ENCODE measurements around the gene MAP2K5. TPM values are rescaled to one million over a fixed set of nuclear protein-coding genes. Genes with fewer than 3 reads are reported as not detected.

The MAP2K5 gene
- polyA plus RNA-seq, 1 donor from 2014 or later = 15.2 TPM

DNA sequence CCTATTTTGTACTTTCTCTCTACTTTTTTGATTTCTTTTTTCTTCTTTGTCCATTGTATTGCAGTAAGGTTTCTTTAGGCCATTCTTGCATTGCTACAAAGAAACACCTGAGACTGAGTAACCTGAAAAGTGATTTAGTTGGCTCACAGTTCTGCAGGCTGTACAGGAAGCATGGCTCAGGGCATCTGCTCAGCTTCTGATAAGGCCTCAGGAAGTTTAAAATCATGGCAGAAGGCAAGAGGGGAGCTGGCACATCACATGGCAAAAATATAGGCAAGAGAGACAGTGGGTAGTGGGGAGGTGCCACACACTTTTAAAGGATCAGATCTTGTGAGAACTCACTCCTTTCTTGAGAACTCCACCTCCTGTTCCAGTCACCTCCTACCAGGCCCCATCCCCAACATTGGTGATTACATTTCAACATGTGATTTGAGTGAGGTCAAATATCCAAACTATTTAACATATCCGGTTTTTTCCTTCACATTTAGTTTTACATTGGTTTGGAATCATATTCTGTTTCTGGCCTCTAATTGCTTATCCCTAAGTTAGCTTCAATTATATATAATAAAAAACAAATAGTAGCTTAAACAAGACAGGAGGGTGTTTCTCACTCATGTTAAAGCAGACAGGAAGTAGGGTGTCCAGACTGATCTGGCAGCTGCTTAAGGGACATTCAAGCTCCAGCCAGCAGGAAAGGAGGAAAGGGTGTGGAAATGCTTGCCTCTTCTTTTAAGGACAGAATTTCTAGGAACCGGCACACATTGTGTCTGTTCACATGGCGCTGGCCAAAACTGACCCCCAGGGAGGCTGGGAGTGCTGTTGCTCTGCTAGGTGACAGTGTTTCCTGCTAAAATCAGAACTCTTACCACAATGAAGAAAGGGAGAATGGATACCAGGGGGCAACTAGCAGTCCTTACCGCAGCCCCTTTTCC is 254.0 kb downstream of the MAP2K5 start:
- H3K27me3 Mint-ChIP-seq = no peaks in the 10 kb centered on the region
- peaks cover 12% of the 10 kb centered on the region for H3K36me3 Mint-ChIP-seq
- no peak overlapping the region for H3K27ac Mint-ChIP-seq
- no peak overlapping the region for H3K4me3 Mint-ChIP-seq
- peaks cover 0 to 6% (median 4%) of the 10 kb centered on the region in 3 donors for H3K4me1 Mint-ChIP-seq
- peaks cover 3 to 9% (median 4%) of the 10 kb centered on the region in 3 donors for H3K9me3 Mint-ChIP-seq

DNA sequence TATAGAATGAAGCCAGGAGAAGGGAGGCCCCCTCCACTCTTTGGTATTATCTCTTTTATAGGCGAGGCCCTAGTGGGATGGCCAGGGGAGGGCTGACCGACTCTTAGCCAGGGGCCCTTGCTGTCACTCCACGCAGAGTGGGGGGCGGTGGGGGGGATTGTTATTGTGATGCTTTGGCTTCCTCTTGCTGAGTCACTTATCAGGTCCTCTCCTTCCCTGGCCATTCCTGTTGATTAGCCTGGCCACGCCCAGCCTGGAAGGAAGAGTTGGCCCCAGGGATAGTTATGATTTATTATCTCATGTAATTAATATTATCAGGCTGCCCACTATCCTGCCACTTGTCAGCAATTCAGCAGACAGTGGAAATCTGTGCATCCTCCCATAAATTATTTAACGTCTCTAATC is 257.3 kb downstream of the MAP2K5 start:
- Mint-ChIP-seq H3K9me3 (peaks cover 2 to 9% (median 3%) of the 10 kb centered on the region in 3 donors), H3K27ac (no peak overlapping the region), H3K4me1 (peaks cover 4 to 8% (median 7%) of the 10 kb centered on the region in 3 donors)

DNA sequence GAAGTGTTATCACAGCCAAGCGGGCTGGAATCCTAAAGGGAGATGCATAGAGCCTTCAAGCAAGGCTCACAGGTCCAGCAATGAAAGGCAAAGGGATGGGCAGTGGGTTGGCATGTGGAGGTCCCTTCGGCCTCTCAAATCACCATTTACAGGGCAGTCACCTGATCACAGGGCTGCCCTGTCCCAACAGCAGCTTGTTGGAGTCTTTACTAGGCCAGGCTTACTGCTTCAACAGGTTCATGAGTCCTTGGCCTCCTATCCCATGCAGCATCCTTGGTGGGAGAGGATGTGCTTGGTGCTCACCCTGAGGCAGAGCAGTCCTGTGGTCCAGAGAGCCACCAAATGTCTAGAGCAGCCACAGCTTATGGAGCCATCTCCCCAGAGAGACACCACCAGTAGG is 258.6 kb downstream of the MAP2K5 start:
- Mint-ChIP-seq H3K36me3 (peaks cover 1% of the 10 kb centered on the region), H3K9me3 (no peaks in the 10 kb centered on the region)

More for the DNA sequence above, 257.3 kb downstream of the MAP2K5 start:
- H3K27me3 Mint-ChIP-seq = no peaks in the 10 kb centered on the region
- H3K4me3 Mint-ChIP-seq = no peak overlapping the region
- peaks cover 6% of the 10 kb centered on the region for H3K36me3 Mint-ChIP-seq

DNA sequence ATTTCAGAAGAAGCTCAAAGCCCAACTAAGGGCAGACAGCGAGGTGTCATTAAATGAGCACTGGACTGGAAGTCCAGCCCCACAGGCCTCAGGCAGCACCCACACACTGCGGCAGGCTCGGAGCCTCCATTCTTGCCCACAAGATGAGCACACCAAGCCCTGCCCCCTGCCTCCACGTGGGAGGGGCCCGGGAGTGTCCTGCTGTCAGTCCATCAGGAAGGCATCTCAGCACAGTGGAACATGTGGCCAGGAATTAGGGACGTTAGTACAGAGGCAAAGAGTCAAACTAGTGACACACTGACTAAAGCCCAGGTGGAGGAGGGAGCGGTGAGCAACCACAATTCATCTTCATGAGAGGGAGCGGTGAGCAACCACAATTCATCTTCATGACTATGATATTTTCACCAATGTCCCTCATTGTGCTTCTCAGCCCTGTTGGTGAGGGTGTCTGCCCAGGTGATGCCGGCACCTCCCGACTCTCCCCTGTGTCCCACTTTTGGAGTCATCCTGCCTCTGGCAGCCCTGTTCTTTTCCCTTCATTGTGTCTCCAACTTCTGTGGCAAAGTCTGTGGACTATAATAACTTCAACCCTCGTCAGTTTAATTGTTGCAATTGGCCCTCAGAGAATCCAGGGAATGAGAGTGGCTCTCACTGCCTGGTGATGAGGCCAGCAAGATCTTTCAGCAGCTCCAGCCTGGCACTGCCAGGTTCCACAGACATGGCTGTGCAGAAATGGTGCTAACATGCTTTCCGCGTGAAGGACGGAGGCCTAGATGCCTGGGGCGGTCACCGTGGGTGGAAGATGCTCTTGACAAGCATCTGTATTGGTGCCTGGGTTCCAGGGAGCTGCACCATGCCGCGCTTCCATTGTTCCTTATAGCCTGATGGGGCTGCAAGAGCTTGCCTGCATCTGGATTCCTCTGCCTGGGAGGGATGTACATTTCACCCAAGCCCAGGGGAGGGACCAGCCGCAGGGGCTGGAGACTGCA is 259.7 kb downstream of the MAP2K5 start:
- Mint-ChIP-seq H3K27ac (peak overlapping the region in 1 of 3 donors; percentile 44), H3K27me3 (no peaks in the 10 kb centered on the region), H3K4me1 (peaks cover 3 to 4% (median 3%) of the 10 kb centered on the region in 3 donors), H3K9me3 (no peaks in the 10 kb centered on the region), H3K4me3 (peak overlapping the region in 1 of 4 donors; percentile 81), H3K36me3 (no peaks in the 10 kb centered on the region)

More for the DNA sequence above, 258.6 kb downstream of the MAP2K5 start:
- H3K4me1 Mint-ChIP-seq = peaks cover 4 to 6% (median 6%) of the 10 kb centered on the region in 3 donors
- no peak overlapping the region for H3K27ac Mint-ChIP-seq
- no peaks in the 10 kb centered on the region for H3K27me3 Mint-ChIP-seq
- H3K4me3 Mint-ChIP-seq = no peak overlapping the region

DNA sequence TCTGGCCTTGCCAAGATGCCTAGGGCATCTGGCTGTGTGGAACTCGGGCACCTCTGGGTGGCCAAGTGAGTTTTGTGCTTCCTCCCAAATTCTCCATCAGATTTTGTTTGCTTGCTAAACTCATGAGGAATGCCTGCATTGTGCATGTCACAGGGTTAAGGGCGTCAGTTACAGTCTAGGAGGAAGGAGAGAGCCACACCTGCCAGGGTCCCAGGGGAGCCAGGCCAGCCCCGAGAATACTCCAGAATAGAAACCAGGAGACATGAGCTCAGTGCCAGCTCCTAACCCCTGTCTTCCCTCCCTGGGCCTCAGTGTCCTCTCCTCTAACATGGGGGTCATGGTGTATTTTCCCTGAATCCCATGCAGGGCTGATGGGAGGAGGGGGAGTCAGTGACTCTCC is 260.8 kb downstream of the MAP2K5 start:
- H3K27ac Mint-ChIP-seq = no peak overlapping the region
- H3K4me1 Mint-ChIP-seq = peaks cover 3 to 4% (median 3%) of the 10 kb centered on the region in 3 donors
- no peaks in the 10 kb centered on the region for H3K36me3 Mint-ChIP-seq
- no peaks in the 10 kb centered on the region for H3K27me3 Mint-ChIP-seq
- H3K9me3 Mint-ChIP-seq = no peaks in the 10 kb centered on the region
- peak overlapping the region in 1 of 4 donors; percentile 3 for H3K4me3 Mint-ChIP-seq

DNA sequence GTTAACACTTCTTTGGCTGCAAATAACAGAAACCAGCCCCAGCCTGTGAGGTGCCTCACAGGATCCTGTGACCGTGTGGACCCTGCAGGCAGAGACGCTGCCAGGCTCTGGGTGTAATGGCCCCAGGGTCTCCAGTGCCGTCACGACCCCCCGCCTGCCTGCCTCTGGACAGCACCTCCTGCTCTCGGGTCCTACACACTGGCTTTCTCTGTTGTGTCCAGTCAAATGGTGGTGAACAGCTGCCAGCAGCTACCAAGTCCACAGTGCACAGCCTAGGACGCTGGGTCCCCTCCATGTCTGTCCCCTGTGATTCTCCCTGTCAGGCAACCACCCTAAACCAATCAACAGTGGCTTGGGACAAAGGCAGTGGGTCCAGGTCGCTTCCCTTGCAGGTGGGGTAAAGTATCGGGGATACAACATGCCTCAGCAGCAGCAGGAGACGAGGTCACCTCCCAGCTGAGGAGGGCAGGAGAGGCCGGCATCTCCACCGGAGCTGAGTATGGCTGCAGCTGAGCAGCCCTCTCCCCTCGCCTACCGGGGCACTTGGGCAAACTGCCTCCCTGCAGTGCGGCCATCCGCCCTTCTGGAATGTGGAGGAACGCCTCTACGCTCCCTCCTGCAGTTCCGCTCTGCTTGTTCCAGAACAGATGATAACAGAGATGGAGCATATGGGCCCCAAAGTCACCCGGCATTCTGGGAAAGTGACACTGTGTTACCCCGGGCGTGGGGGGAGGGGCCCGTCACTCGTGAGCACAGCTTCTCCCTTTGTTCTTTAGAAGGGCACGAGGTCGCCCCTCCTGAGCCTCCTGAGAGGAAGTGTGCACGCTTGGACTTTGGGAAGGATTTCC is 261.7 kb downstream of the MAP2K5 start:
- peaks cover 3% of the 10 kb centered on the region for H3K36me3 Mint-ChIP-seq
- peaks cover 3 to 4% (median 3%) of the 10 kb centered on the region in 3 donors for H3K4me1 Mint-ChIP-seq
- H3K27ac Mint-ChIP-seq = no peak overlapping the region
- H3K9me3 Mint-ChIP-seq = no peaks in the 10 kb centered on the region
- no peaks in the 10 kb centered on the region for H3K27me3 Mint-ChIP-seq
- H3K4me3 Mint-ChIP-seq = no peak overlapping the region

DNA sequence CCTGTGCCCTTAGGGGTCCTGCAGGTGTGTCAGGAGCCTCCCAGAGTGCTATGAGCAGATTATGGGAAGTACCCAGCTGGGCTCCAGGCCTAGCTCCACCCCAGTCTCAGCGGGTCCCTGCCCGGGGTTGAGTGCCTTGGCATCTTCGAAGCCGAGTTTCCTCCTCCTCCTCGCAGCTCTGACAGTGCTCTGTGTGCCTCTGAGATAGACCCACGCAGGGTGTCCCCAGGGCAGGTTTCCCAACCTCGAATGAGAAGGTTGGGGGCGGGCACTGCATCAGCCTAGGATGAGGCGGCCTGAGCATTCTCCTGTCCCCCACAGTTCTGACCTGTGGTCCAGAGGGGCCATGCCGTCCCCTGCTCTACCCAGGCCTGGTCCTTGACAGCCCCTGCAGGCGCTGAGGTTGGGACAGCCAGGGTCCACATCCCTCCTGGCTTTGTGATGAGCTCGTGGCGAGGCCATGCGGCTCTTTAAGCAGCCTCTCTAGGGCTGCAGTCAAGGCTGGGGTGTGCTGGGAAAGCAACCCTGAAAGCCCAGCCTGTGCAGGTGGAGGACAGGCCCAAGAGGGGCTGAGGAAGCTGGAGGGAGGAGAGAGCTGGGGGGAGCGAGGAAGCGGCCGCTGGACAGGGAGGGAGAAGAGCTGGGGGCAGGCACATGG is 262.6 kb downstream of the MAP2K5 start:
- H3K36me3 Mint-ChIP-seq = peaks cover 5% of the 10 kb centered on the region
- peaks cover 3 to 4% (median 3%) of the 10 kb centered on the region in 3 donors for H3K4me1 Mint-ChIP-seq
- no peak overlapping the region for H3K27ac Mint-ChIP-seq
- no peaks in the 10 kb centered on the region for H3K9me3 Mint-ChIP-seq
- peak overlapping the region in 1 of 4 donors; percentile 5 for H3K4me3 Mint-ChIP-seq
- H3K27me3 Mint-ChIP-seq = no peaks in the 10 kb centered on the region

DNA sequence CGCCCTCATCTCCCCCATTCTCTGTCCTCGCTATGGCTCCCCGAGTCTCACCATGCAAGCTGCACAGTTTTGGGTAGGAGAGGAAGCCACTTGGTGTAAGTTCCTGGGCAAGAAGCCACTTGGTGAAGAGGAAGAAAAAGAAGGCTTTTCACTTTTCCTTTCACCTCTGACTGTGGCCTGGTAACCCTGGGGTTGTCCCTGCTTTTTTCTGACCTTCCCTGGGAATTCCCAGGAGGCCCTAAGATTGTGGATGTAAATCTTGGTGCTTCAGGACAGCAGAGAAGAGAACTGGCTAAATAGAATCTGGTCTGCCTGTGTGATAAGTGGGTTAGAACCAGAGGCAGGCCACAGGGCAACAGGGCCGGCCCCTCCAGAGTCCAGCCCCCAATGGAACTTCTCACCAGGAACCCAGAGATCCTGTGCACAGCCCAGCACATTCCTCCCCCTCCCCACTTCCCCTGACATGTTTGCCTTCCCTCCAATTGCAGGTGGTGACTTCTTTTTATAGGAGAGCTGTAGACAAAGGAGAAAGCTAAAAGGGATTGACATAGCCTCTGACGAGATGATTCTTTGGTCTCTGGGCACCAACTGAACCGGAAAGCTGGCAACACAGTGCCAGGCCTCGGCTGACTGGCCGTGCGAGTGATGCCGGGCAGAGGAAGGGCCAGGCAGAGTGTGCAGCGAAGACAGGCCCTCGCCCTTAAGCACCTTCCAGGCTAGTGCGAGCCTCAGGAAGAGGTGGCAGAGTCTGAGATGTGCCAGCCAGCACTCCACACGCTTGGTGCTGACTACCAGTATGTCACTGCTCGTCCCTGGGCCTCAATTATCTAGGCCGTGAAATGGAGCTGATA is 263.4 kb downstream of the MAP2K5 start:
- Mint-ChIP-seq H3K4me3 (no peak overlapping the region), H3K27ac (no peak overlapping the region), H3K9me3 (no peaks in the 10 kb centered on the region), H3K36me3 (peaks cover 7% of the 10 kb centered on the region), H3K27me3 (no peaks in the 10 kb centered on the region), H3K4me1 (peaks cover 3 to 4% (median 3%) of the 10 kb centered on the region in 3 donors)

DNA sequence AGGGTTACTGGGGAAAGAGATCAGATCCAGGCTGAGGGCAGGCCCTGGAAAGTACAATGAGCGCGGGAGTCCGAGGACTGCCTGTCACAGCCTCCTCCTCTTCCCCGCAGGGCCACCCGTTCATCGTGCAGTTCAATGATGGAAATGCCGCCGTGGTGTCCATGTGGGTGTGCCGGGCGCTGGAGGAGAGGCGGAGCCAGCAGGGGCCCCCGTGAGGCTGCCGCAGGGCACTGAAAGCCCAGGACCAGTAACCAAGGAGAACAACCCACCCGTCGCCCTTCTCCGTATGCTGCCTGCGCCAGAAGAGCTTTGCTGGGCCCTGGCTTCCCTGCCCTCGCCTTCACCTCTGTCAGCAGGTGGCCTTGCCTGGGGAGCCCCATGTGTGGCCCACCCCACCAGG is 264.0 kb downstream of the MAP2K5 start:
- Mint-ChIP-seq H3K27me3 (no peaks in the 10 kb centered on the region), H3K4me3 (no peak overlapping the region), H3K36me3 (peaks cover 8% of the 10 kb centered on the region), H3K9me3 (no peaks in the 10 kb centered on the region), H3K4me1 (peaks cover 2 to 4% (median 3%) of the 10 kb centered on the region in 3 donors), H3K27ac (no peak overlapping the region)

DNA sequence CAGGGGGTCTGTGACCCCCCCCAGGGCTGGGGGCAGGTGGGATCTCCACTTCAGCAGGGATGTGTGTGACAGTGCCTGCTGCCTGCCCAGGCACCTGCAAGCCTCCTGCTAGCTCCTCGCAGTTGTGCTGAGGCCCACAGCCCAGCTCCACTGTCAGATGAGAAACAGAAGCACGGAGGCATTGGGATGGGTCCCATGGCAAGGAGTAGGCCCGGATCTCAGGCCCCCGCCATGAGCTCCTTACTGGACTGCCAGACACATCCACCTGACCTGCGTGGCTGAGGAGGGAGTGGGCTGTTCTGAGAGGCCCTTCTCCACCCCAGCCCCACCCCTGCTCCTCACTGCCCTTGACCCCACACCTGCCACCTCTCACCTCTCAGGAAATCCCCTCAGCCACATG is 264.6 kb downstream of the MAP2K5 start:
- H3K36me3 Mint-ChIP-seq = peaks cover 10% of the 10 kb centered on the region
- H3K27me3 Mint-ChIP-seq = no peaks in the 10 kb centered on the region
- no peak overlapping the region for H3K4me3 Mint-ChIP-seq
- peaks cover 0 to 3% (median 3%) of the 10 kb centered on the region in 3 donors for H3K4me1 Mint-ChIP-seq
- H3K27ac Mint-ChIP-seq = peak overlapping the region in 1 of 3 donors; percentile 31
- no peaks in the 10 kb centered on the region for H3K9me3 Mint-ChIP-seq

DNA sequence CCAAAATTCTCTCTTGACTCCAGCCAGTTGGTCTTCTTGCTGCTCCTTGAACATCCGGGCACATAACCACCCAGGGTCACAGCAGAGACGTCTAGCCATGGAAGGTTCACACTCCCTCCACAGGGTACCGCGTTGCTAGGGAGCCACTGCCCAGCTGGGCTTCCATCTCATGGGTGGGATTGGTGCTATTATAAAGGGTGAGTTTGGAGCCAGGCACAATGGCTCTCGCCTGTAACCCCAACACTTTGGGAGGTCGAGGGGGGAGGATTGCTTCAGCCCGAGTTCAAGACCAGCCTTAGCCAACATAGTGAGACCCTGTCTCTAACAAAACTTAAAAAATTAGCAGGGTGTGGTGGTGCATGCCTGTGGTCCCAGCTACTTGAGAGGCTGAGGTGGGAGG is 265.3 kb downstream of the MAP2K5 start:
- Mint-ChIP-seq H3K4me1 (peaks cover 0 to 3% (median 3%) of the 10 kb centered on the region in 3 donors), H3K27me3 (peaks cover 1% of the 10 kb centered on the region), H3K27ac (peak overlapping the region in 1 of 3 donors; percentile 54), H3K36me3 (peaks cover 10% of the 10 kb centered on the region), H3K9me3 (no peaks in the 10 kb centered on the region), H3K4me3 (no peak overlapping the region)

DNA sequence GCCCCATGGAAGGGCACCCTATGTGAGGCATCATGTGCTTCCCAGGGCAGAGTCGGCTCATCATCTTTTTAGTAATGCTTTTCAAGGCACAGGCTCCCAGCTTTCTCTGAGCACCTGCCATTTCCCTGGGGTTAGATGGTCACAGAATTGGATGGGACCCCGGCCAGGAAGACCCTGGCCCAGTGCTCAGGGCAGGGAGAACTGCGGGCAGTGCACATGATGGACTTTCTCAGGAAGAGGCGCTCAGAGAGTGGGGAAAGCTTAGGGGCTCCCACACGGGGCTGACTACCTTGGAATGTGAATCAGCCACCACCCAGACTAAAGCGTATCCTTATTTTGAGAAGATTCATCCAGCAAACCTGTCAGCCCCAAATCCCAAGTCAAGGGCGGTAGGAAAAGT is 266.3 kb downstream of the MAP2K5 start:
- H3K27me3 Mint-ChIP-seq = peaks cover 3% of the 10 kb centered on the region
- H3K36me3 Mint-ChIP-seq = peaks cover 12% of the 10 kb centered on the region
- no peak overlapping the region for H3K27ac Mint-ChIP-seq
- H3K4me1 Mint-ChIP-seq = no peaks in the 10 kb centered on the region
- no peaks in the 10 kb centered on the region for H3K9me3 Mint-ChIP-seq
- no peak overlapping the region for H3K4me3 Mint-ChIP-seq

DNA sequence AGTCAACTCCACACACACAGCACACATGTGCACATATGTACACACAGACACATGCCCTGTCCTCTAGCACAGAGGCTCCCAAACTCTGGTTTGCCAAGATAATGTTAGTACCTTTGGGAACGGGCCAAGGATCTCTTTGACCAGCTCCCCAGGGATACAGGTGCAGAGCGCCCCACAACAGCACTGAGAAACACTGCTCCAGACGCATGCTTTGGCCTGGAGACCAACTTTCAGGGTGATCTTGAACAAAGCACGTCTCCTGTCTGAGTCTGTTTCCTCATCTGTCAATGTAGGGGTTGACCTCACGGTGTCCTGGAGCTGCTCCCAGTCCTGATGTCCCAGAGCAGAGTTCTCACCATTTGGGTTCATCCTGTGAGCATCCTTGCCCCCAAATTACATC is 266.9 kb downstream of the MAP2K5 start:
- Mint-ChIP-seq H3K9me3 (no peaks in the 10 kb centered on the region), H3K27ac (no peak overlapping the region), H3K36me3 (peaks cover 12% of the 10 kb centered on the region), H3K4me1 (no peaks in the 10 kb centered on the region), H3K27me3 (peaks cover 3% of the 10 kb centered on the region), H3K4me3 (no peak overlapping the region)

Data from IgD-negative memory B cell (primary cell).